K562 (cell line): ENCODE results near the gene HOXB5. TPM values are rescaled to one million over a fixed set of nuclear protein-coding genes. Genes with fewer than 3 reads are reported as not detected.
A peak's percentile ranks its signal among the peaks of the same experiment; 100 is the strongest.

Source experiments
- BCOR ChIP-seq: fragments of 450-650 bp; IDR thresholded peaks from 2 replicates; pipeline ENCODE4 v1.6.1; 2016
- BDP1 ChIP-seq: IDR thresholded peaks from 3 replicates; pipeline ENCODE4 v1.6.1; 2011; ENCODE audit not compliant: insufficient read length, insufficient read depth
- BHLHE40 ChIP-seq: IDR thresholded peaks from 2 replicates; pipeline ENCODE4 v1.6.1; 2011; ENCODE audit warnings: low read length, improper control_type of control experiment
- CCNT2 ChIP-seq: IDR thresholded peaks from 2 replicates; pipeline ENCODE4 v1.6.1; 2011; ENCODE audit warnings: borderline replicate concordance, low read depth, mild to moderate bottlenecking, moderate library complexity, mixed read lengths, low read length; ENCODE audit not compliant: insufficient read length; ENCODE audit errors: extremely low read depth
- COPS2 ChIP-seq: fragments of 450-650 bp; conservative IDR thresholded peaks from 2 replicates; pipeline ENCODE4 v1.6.1; 2016; ENCODE audit warnings: mild to moderate bottlenecking, moderate library complexity
- CTBP1 ChIP-seq: fragments of 450-650 bp; IDR thresholded peaks from 2 replicates; pipeline ENCODE4 v1.6.1; 2016; ENCODE audit warnings: borderline replicate concordance
- DACH1 ChIP-seq: fragments of 450-650 bp; IDR thresholded peaks from 2 replicates; pipeline ENCODE4 v1.6.1; 2018; ENCODE audit not compliant: partially characterized antibody
- GABPB2 ChIP-seq: fragments of 250-450 bp; sonication (Bioruptor Pico); conservative IDR thresholded peaks from 2 replicates; pipeline ENCODE4 v1.5.1; 2021; ENCODE audit warnings: mild to moderate bottlenecking
- GMEB1 ChIP-seq: fragments of 250-450 bp; sonication (Bioruptor Pico); IDR thresholded peaks from 2 replicates; pipeline ENCODE4 v1.4.0; 2020; ENCODE audit warnings: mild to moderate bottlenecking
- GTF3C2 ChIP-seq: IDR thresholded peaks from 3 replicates; pipeline ENCODE4 v1.6.1; 2011; ENCODE audit warnings: borderline replicate concordance, mild to moderate bottlenecking, moderate library complexity; ENCODE audit not compliant: insufficient read length; ENCODE audit errors: extremely low read depth
- KLF13 ChIP-seq: fragments of 450-650 bp; IDR thresholded peaks from 2 replicates; pipeline ENCODE4 v1.6.1; 2016; ENCODE audit warnings: missing genetic modification characterization, low read depth, mild to moderate bottlenecking, missing compliant biosample characterization, moderate library complexity, borderline replicate concordance
- NR2C2 ChIP-seq, 2 experiments: fragments of 200-800 bp in 1 of 2; sonication (Bioruptor generic) in 1 of 2; sonication (generic) in 1 of 2; formaldehyde crosslinking in 1 of 2; IDR thresholded peaks; 2 replicates each; pipeline versions ENCODE4 v1.6.1 to v1.8.0; 2016 to 2022; ENCODE audit warnings: mild to moderate bottlenecking in 1 of 2, missing compliant biosample characterization in 1 of 2, missing genetic modification characterization in 1 of 2, missing genetic modification reagents in 1 of 2
- RFX5 ChIP-seq: IDR thresholded peaks from 2 replicates; pipeline ENCODE4 v1.6.1; 2011; ENCODE audit warnings: low read depth, mild to moderate bottlenecking, improper control_type of control experiment, low read length
- SRSF1 ChIP-seq: fragments of 200-400 bp; formaldehyde crosslinking; IDR thresholded peaks from 2 replicates; pipeline ENCODE4 v1.6.1; 2017; ENCODE audit warnings: mild to moderate bottlenecking, low read depth, low read length, moderate library complexity
- STAT5B ChIP-seq: fragments of 250-450 bp; sonication (Bioruptor Pico); IDR thresholded peaks from 2 replicates; pipeline ENCODE4 v1.8.0; 2021; ENCODE audit warnings: mild to moderate bottlenecking, inconsistent platforms
- TCF7 ChIP-seq: sonication (generic); IDR thresholded peaks from 2 replicates; pipeline ENCODE4 v1.6.1; 2016; ENCODE audit warnings: antibody characterized with exemption, borderline replicate concordance
- ZBED1 ChIP-seq: IDR thresholded peaks from 2 replicates; pipeline ENCODE4 v1.6.1; 2014
- ZBTB2 ChIP-seq: fragments of 450-650 bp; IDR thresholded peaks from 2 replicates; pipeline ENCODE4 v1.6.1; 2016; ENCODE audit warnings: antibody characterized with exemption
- ZC3H11A ChIP-seq: IDR thresholded peaks from 2 replicates; pipeline ENCODE4 v1.6.1; 2012; ENCODE audit warnings: low read depth, low read length, improper control_type of control experiment
- ZNF239 ChIP-seq: fragments of 250-450 bp; sonication (Bioruptor Pico); IDR thresholded peaks from 2 replicates; pipeline ENCODE4 v1.4.0; 2020; ENCODE audit warnings: mild to moderate bottlenecking
- ZNF639 ChIP-seq, 2 experiments: fragments of 200-800 bp in 1 of 2; sonication (Bioruptor generic) in 1 of 2; sonication (generic) in 1 of 2; formaldehyde crosslinking in 1 of 2; IDR thresholded peaks in 1 of 2; conservative IDR thresholded peaks in 1 of 2; 2 replicates each; pipeline versions ENCODE4 v1.5.0 to v1.6.1; 2016 to 2020; ENCODE audit warnings: missing compliant biosample characterization in 1 of 2, missing genetic modification characterization in 1 of 2, missing genetic modification reagents in 1 of 2
- ZNF717 ChIP-seq: fragments of 250-450 bp; sonication (Bioruptor Pico); IDR thresholded peaks from 2 replicates; pipeline ENCODE4 v1.5.0; 2021
- polyA plus RNA-seq, 8 experiments: library from polyadenylated mRNA; depleted of rRNA in 4 of 8; stranded (reverse) in 5 of 8; unstranded in 3 of 8; fragments of >200 nt; fragmentation: Nextera tagmentation in 2 of 8; fragmentation: Illumina TruSeq in 1 of 8; extraction: Ambion mirVana in 2 of 8; extraction: Trizol in 1 of 8; gene quantifications; 2 replicates each; pipeline versions ENCODE4 v1.2.1 to v1.2.3, GENCODE V29; 2011 to 2014; ENCODE audit warnings: inconsistent platforms in 1 of 8, missing spikeins in 1 of 8
- total RNA-seq, 7 experiments: library from RNA; depleted of rRNA in 6 of 7; stranded (reverse); fragments of >200 nt in 6 of 7; fragmentation: Illumina TruSeq in 2 of 7; extraction: Trizol in 2 of 7; gene quantifications; 2 replicates each; pipeline versions ENCODE4 v1.2.1 to v1.2.3, GENCODE V29; 2011 to 2021; ENCODE audit warnings: low replicate concordance in 1 of 7

The HOXB5 gene
- total and polyA plus RNA-seq, 9 of the 15 experiments (the other 6 are each of a cell fraction or from before 2014, with no cell fraction given) = 0.24 to 2.7 (median 0.65) TPM

- TF ChIP-seq ZBTB2 (no peak), DACH1 (no peak), NR2C2 (CRISPR knock-in tag; IDR thresholded peaks at IDR 0.05) (no peak), NR2C2 (tag; IDR thresholded peaks at IDR 0.05) (no peak), SRSF1 (no peak), TCF7 (no peak), ZNF717 (no peak), STAT5B (no peak), ZC3H11A (no peak), GABPB2 (CRISPR knock-in tag) (no peak), CTBP1 (no peak), BHLHE40 (no peak), BCOR (no peak), ZBED1 (no peak), COPS2 (no peak), GMEB1 (0 out of 2 replicates have a peak, but pooled peaks have one; percentile 0), RFX5 (no peak), GTF3C2 (no peak), ZNF639 (CRISPR knock-in tag; conservative IDR thresholded peaks at IDR 0.05 in 1 of 2, IDR thresholded peaks at IDR 0.05 in 1 of 2) (no peak), CCNT2 (peak; percentile 62), ZNF239 (CRISPR knock-in tag) (no peak), BDP1 (no peak), KLF13 (tag) (no peak)
These were observed 51.9 kb downstream of the HOXB5 start (continued) for GRCh38 chr17:48541577-48542113.
